OCI-LY3 (cell line): ENCODE data around the gene PTPRC.

ENCODE experiments used
- CTCF ChIP-seq: fragments of 200-600, 300-600 bp; sonication (generic); IDR thresholded peaks from 2 replicates; pipeline ENCODE4 v1.5.1; 2014; ENCODE audit warnings: antibody characterized with exemption, low read length, low read depth
- EZH2phosphoT487 ChIP-seq: fragments of 200-600 bp; shearing (Covaris generic); IDR thresholded peaks from 2 replicates; pipeline ENCODE4 v1.6.1; 2018; ENCODE audit warnings: antibody characterized with exemption, mixed run types, low read depth

- TF ChIP-seq CTCF (no peak), EZH2phosphoT487 (no peak)
These were observed 75.4 kb downstream of the PTPRC start for GRCh38 chr1:198714271-198714670.
